GM12878 (cell line): ENCODE data around the gene NGRN. TPM values are rescaled to one million over a fixed set of nuclear protein-coding genes. Genes with fewer than 3 reads are reported as not detected.

Experiments used
- ATAC-seq: fragments of 200-7000 bp; cut with Tn5 transposase; 3 replicates; pipeline ENCODE4 v1.9.1; 2020; ENCODE audit warnings: mild to moderate bottlenecking, moderate library complexity
- BruUV-seq: library from RNA; stranded (reverse); fragments of 400-500 nt; replicated peaks from 2 replicates; lab custom pipeline; 2021; lab: Mats Ljungman, UMichigan
- CTCF ChIA-PET: fragments of 300-600 bp; sonication (Branson Sonifier 250); formaldehyde crosslinking; extraction: SDS; loops from one replicate; lab custom pipeline; 2021; ENCODE audit warnings: inconsistent platforms; lab: Yijun Ruan, JAX
- POLR2A ChIA-PET: fragments of 350-600 bp; formaldehyde crosslinking; extraction: SDS; loops from one replicate; lab custom pipeline; 2021; ENCODE audit warnings: inconsistent platforms; lab: Charles Lee
- RAD21 ChIA-PET: fragments of 300-600 bp; sonication (Branson Sonifier 250); formaldehyde crosslinking; loops from one replicate; lab custom pipeline; 2023; ENCODE audit warnings: antibody characterized with exemption; ENCODE audit not compliant: unreplicated experiment; lab: Charles Lee
- SMC1A ChIA-PET: fragments of 300-600 bp; sonication (Branson Sonifier 250); formaldehyde crosslinking; loops from one replicate; lab custom pipeline; 2023; ENCODE audit not compliant: unreplicated experiment, uncharacterized antibody; lab: Charles Lee
- DNase-seq: peaks from one replicate; pipeline ENCODE4 v3.0.0-alpha.2; 2011; ENCODE audit warnings: low read depth, low spot score
- FAIRE-seq: peaks from 3 replicates; lab custom pipeline; 2011; peaks lifted over from hg19 to GRCh38; lab: Jason Lieb, UNC
- H2AFZ ChIP-seq: 2 replicates; pipeline ENCODE4 v1.6.0; 2011; ENCODE audit warnings: low read depth, low read length, control low read depth; ENCODE audit not compliant: control insufficient read depth
- H3K27ac ChIP-seq: 2 replicates; pipeline ENCODE4 v1.5.1; 2011; ENCODE audit warnings: control low read depth; ENCODE audit not compliant: control insufficient read depth, insufficient read depth
- H3K27me3 ChIP-seq, 2 experiments: replicated peaks in 1 of 2; 2 replicates each; pipeline versions ENCODE4 v1.6.0 to v1.6.1; 2011; ENCODE audit warnings: low read length in 1 of 2; ENCODE audit not compliant: control insufficient read depth in 2 of 2, insufficient read depth in 2 of 2
- H3K36me3 ChIP-seq, 2 experiments: 2 replicates each; pipeline ENCODE4 v1.5.1; 2011; ENCODE audit warnings: low read length in 1 of 2; ENCODE audit not compliant: control insufficient read depth in 2 of 2, insufficient read depth in 2 of 2
- H3K4me1 ChIP-seq: 2 replicates; pipeline ENCODE4 v1.6.1; 2011; ENCODE audit warnings: mild to moderate bottlenecking, low read length, moderate library complexity, mixed read lengths; ENCODE audit not compliant: control insufficient read depth, insufficient read depth
- H3K4me2 ChIP-seq: 2 replicates; pipeline ENCODE4 v1.6.0; 2011; ENCODE audit warnings: control low read depth; ENCODE audit not compliant: control insufficient read depth, insufficient read depth
- H3K4me3 ChIP-seq: fragments of 200-600 bp; sonication (generic); 2 replicates; pipeline ENCODE4 v1.5.1; 2016
- H3K79me2 ChIP-seq: 2 replicates; pipeline ENCODE4 v1.6.0; 2011; ENCODE audit warnings: low read length; ENCODE audit not compliant: control insufficient read depth, insufficient read depth
- H3K9ac ChIP-seq: 2 replicates; pipeline ENCODE4 v1.8.0; 2011; ENCODE audit warnings: low read length, control low read depth, mixed read lengths; ENCODE audit not compliant: control insufficient read depth, insufficient read depth
- H3K9me3 ChIP-seq: replicated peaks from 3 replicates; pipeline ENCODE4 v1.5.1; 2011; ENCODE audit warnings: mild to moderate bottlenecking, low read length; ENCODE audit not compliant: control insufficient read depth, insufficient read depth
- H4K20me1 ChIP-seq: 2 replicates; pipeline ENCODE4 v1.6.0; 2011; ENCODE audit not compliant: control insufficient read depth, insufficient read depth
- CTCF ChIP-seq, 3 experiments: IDR thresholded peaks in 2 of 3; conservative IDR thresholded peaks in 1 of 3; 2 replicates each; pipeline ENCODE4 v1.5.1; 2011; ENCODE audit warnings: low read depth in 3 of 3, low read length in 3 of 3, mild to moderate bottlenecking in 3 of 3, control low read depth in 2 of 3, moderate library complexity in 2 of 3, inconsistent platforms in 1 of 3, mixed read lengths in 1 of 3; ENCODE audit not compliant: control insufficient read depth in 2 of 3, insufficient read depth in 1 of 3; ENCODE audit errors: extremely low read depth in 1 of 3
- MLLT1 ChIP-seq: fragments of 450-650 bp; IDR thresholded peaks from 2 replicates; pipeline ENCODE4 v1.6.1; 2016; ENCODE audit warnings: mild to moderate bottlenecking
- NBN ChIP-seq: fragments of 450-650 bp; IDR thresholded peaks from 2 replicates; pipeline ENCODE4 v1.6.1; 2016
- PBX3 ChIP-seq: IDR thresholded peaks from 2 replicates; pipeline ENCODE4 v1.6.1; 2011; ENCODE audit warnings: mild to moderate bottlenecking, low read depth, low read length, moderate library complexity; ENCODE audit not compliant: insufficient replicate concordance
- RAD21 ChIP-seq: IDR thresholded peaks from 2 replicates; pipeline ENCODE4 v1.6.1; 2011; ENCODE audit warnings: mild to moderate bottlenecking, low read depth, low read length, moderate library complexity; ENCODE audit not compliant: insufficient read depth
- RUNX3 ChIP-seq: IDR thresholded peaks from 2 replicates; pipeline ENCODE4 v1.6.1; 2012; ENCODE audit warnings: low read length, inconsistent platforms
- SMAD5 ChIP-seq: IDR thresholded peaks from 2 replicates; pipeline ENCODE4 v1.6.1; 2016; ENCODE audit warnings: antibody characterized with exemption, low read depth
- SMC3 ChIP-seq: IDR thresholded peaks from 2 replicates; pipeline ENCODE4 v1.6.1; 2011; ENCODE audit warnings: low read length, improper control_type of control experiment, borderline replicate concordance
- USF1 ChIP-seq: IDR thresholded peaks from 2 replicates; pipeline ENCODE4 v1.6.1; 2011; ENCODE audit warnings: borderline replicate concordance, low read depth, mild to moderate bottlenecking, moderate library complexity, mixed read lengths, low read length; ENCODE audit not compliant: insufficient read depth; ENCODE audit errors: extremely low read length
- in situ Hi-C: fragments of 300-500 bp; cut with MboI; formaldehyde crosslinking; loops from 9 replicates; pipeline ENCODE4 v1.14.3; 2018; ENCODE audit warnings: mixed read lengths
- intact Hi-C: fragments of 100-400 bp; cut with micrococcal nuclease; formaldehyde crosslinking; loops from one replicate; pipeline ENCODE4 v1.14.2; 2022; ENCODE audit not compliant: unreplicated experiment
- polyA plus RNA-seq, 11 experiments: library from polyadenylated mRNA; depleted of rRNA in 4 of 11; unstranded in 6 of 11; stranded (reverse) in 5 of 11; fragments of >200 nt; fragmentation: Nextera tagmentation in 4 of 11; fragmentation: Illumina TruSeq in 1 of 11; extraction: Ambion mirVana in 4 of 11; extraction: Trizol in 1 of 11; gene quantifications; 1 replicate in 1 of 11; 2 replicates in 10 of 11; pipeline versions ENCODE4 v1.2.1 to v1.2.3, GENCODE V29; 2011 to 2016; ENCODE audit warnings: inconsistent platforms in 2 of 11, missing spikeins in 2 of 11, low read depth in 1 of 11
- total RNA-seq, 4 experiments: library from RNA; depleted of rRNA in 3 of 4; stranded (reverse); fragments of >200 nt in 3 of 4; fragmentation: Illumina TruSeq in 1 of 4; extraction: Trizol in 1 of 4; gene quantifications; 2 replicates each; pipeline versions ENCODE4 v1.2.1 to v1.2.3, GENCODE V29; 2013 to 2021
- TF ChIP-seq, protein P1 (sequence below): IDR thresholded peaks from 2 replicates; pipeline ENCODE4 v1.6.1; 2011; ENCODE audit warnings: borderline replicate concordance, low read depth, mild to moderate bottlenecking, moderate library complexity, low read length; ENCODE audit not compliant: insufficient read depth, poor library complexity, severe bottlenecking

The NGRN gene
- total and polyA plus RNA-seq, 10 of the 15 experiments (the other 5 are each of a cell fraction or from before 2014, with no cell fraction given) = 5.8 to 31.3 (median 23.2) TPM

GRCh38 chr15:90286678-90287077 lies 21.2 kb downstream of the NGRN start:
- ChIA-PET SMC1A (interaction anchor here (0.6 to 2.9 kb wide), 12 partner anchors 13 to 187 kb away, joined by 3 to 18 read pairs (median 3); no protein-coding TSS in a partner anchor), CTCF (interaction anchor here (0.5 to 5.3 kb wide), 28 partner anchors 9 to 646 kb away, joined by 3 to 27 read pairs (median 4); partner anchors contain the start of genes CIB1, GDPGP1 and NGRN), POLR2A (interaction anchor here (0.7 to 1.1 kb wide), 5 partner anchors 16 to 399 kb away, joined by 3 to 4 read pairs (median 3); partner anchors contain the start of gene CIB1), RAD21 (interaction anchor here (0.6 to 2.4 kb wide), 8 partner anchors 16 to 412 kb away, joined by 3 to 7 read pairs (median 4); no protein-coding TSS in a partner anchor)
- no peak overlapping the region for H2AFZ ChIP-seq
- H3K27me3 ChIP-seq = no peaks in the 10 kb centered on the region
- H3K4me3 ChIP-seq = no peak overlapping the region
- FAIRE-seq (peak; percentile 47), ATAC-seq (peak; percentile 92), DNase-seq (no peak)
- in situ Hi-C loops (loop anchor here (5.0 kb wide), 1 partner anchor 124 kb away; no protein-coding TSS in a partner anchor), intact Hi-C loops (loop anchor here (5.0 kb wide), 2 partner anchors 54 to 144 kb away; partner anchors contain the start of genes CIB1 and GDPGP1)
- H3K9me3 ChIP-seq = no peaks in the 10 kb centered on the region
- H3K79me2 ChIP-seq = no peaks in the 10 kb centered on the region
- H3K4me2 ChIP-seq = no peak overlapping the region
- H3K27ac ChIP-seq = no peak overlapping the region
- no peaks in the 10 kb centered on the region for H3K36me3 ChIP-seq
- no peaks in the 10 kb centered on the region for H4K20me1 ChIP-seq
- BruUV-seq = no TSS peak
- H3K9ac ChIP-seq = no peak overlapping the region
- H3K4me1 ChIP-seq = no peaks in the 10 kb centered on the region
- TF ChIP-seq MLLT1 (no peak), PBX3 (no peak), SMAD5 (no peak), SMC3 (peak; percentile 76; the same call in 1 of the 2 replicates), RUNX3 (0 out of 2 replicates have a peak, but pooled peaks have one; percentile 17), USF1 (no peak), RAD21 (peak; percentile 90), NBN (no peak), CTCF (IDR thresholded peaks at IDR 0.05 in 2 of 3, conservative IDR thresholded peaks at IDR 0.05 in 1 of 3; ENCODE audit: control insufficient read depth in 2 of 3, extremely low read depth in 1 of 3, insufficient read depth in 1 of 3, low read depth in 3 of 3, low read length in 3 of 3) (peak; percentile 54 to 80 (median 61); a peak in 5 of 6 replicates)
- TF ChIP-seq, protein P1, sequence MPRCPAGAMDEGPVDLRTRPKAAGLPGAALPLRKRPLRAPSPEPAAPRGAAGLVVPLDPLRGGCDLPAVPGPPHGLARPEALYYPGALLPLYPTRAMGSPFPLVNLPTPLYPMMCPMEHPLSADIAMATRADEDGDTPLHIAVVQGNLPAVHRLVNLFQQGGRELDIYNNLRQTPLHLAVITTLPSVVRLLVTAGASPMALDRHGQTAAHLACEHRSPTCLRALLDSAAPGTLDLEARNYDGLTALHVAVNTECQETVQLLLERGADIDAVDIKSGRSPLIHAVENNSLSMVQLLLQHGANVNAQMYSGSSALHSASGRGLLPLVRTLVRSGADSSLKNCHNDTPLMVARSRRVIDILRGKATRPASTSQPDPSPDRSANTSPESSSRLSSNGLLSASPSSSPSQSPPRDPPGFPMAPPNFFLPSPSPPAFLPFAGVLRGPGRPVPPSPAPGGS = no peak
